ENCODE data around the gene POLD3.

DNA sequence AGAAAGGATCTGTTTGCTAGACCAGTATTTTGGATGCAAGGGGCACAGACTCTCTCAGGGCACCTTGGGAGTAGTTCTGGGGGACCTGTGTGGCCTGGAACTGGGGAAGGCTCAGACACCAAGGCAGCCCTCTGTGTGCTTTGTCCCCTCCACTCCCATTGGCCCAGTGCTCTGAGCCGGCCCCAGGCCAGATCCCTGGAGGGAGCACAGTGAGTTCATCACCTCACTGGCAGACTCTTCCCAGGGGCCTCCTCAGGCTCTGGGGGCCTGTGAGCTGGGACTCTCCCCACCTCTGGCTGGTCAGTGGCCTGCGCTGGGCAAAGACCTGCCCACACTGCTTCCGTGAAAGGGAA is 87.1 kb downstream of the POLD3 start:
- TF ChIP-seq CTCF (IDR thresholded peaks at IDR 0.05) (no peak), POLR2A (IDR thresholded peaks at IDR 0.05) (no peak)

Data from body of pancreas (tissue), 4 donors.